Measurements from ENCODE around the gene CEP295NL.
"Not testable (repeated sequence)": the region's sequence is repeated elsewhere in the genome, so short reads cannot be mapped to it uniquely, and the experiment has no call there.

CEP295NL gene

GRCh38 chr17:78908426-78908825 lies 5.4 kb upstream of the CEP295NL start:
- TF ChIP-seq, protein P1, sequence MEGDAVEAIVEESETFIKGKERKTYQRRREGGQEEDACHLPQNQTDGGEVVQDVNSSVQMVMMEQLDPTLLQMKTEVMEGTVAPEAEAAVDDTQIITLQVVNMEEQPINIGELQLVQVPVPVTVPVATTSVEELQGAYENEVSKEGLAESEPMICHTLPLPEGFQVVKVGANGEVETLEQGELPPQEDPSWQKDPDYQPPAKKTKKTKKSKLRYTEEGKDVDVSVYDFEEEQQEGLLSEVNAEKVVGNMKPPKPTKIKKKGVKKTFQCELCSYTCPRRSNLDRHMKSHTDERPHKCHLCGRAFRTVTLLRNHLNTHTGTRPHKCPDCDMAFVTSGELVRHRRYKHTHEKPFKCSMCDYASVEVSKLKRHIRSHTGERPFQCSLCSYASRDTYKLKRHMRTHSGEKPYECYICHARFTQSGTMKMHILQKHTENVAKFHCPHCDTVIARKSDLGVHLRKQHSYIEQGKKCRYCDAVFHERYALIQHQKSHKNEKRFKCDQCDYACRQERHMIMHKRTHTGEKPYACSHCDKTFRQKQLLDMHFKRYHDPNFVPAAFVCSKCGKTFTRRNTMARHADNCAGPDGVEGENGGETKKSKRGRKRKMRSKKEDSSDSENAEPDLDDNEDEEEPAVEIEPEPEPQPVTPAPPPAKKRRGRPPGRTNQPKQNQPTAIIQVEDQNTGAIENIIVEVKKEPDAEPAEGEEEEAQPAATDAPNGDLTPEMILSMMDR (conservative IDR thresholded peaks at IDR 0.05; ENCODE audit: low read depth) = no peak
- DNase-seq (ENCODE audit: low spot score) = no peak
- ChIA-PET POLR2A (ENCODE audit: low non-redundant PET) (no interaction called here), CTCF (interaction anchor here (0.6 kb wide), 1 partner anchor 14 kb away, joined by 4 read pairs; no protein-coding TSS in a partner anchor)
- peak overlapping the region; percentile 56 for H3K27ac ChIP-seq

GRCh38 chr17:78905541-78905940 lies 2.5 kb upstream of the CEP295NL start:
- DNase-seq (ENCODE audit: low spot score) = no peak
- TF ChIP-seq, protein P1 (conservative IDR thresholded peaks at IDR 0.05; ENCODE audit: low read depth) = no peak
- ChIA-PET CTCF (no interaction called here), POLR2A (ENCODE audit: low non-redundant PET) (interaction anchor here (0.5 kb wide), 1 partner anchor 12 kb away, joined by 4 read pairs; no protein-coding TSS in a partner anchor)
- H3K27ac ChIP-seq = peak overlapping the region; percentile 33; the same call in 1 of the 2 replicates

DNA sequence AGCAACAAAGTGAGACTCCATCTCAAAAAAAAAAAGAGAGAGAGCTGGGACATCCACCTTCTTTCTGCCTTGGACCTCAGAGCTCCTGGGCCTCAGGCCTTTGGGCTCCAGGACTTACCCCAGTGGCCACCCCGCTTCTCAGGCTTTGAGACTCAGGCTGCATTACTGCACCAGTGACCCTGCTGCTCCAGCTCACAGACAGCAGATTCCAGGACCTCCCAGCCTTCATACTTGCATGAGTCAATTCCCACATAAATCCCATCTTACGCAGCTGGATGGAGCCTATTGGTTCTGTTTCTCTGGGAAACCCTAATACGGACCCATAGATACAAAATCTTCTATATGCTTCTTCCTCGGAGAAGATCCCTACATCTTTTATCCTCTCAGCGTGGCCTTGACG lies 2.1 kb upstream of the CEP295NL start:
- ChIA-PET POLR2A (ENCODE audit: low non-redundant PET) (interaction anchor here (0.5 kb wide), 1 partner anchor 13 kb away, joined by 4 read pairs; no protein-coding TSS in a partner anchor), CTCF (no interaction called here)
- TF ChIP-seq, protein P1 (conservative IDR thresholded peaks at IDR 0.05; ENCODE audit: low read depth) = no peak
- H3K27ac ChIP-seq = peak overlapping the region; percentile 33
- DNase-seq (ENCODE audit: low spot score) = no peak

DNA sequence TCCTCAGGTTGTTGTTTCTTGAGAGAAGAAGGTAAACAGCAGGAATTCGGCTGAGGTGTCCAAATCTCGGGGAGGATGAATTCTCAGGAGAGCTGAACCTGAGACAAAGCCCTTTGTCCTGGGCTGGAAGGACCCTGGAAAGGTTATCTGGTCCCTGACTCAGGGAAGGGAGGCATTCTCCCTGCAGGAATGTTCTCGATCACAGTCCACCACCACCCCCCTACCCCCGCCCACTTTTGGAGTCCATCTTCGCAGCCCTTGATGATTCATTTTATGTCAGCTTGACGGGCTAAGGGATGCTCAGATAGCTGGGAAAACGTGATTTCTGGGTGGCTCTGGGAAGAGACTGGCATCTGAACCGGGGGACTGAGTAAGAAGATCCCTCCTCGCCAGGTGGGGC lies 1.4 kb upstream of the CEP295NL start:
- CTCF ChIA-PET = interaction anchor here (0.6 kb wide), 1 partner anchor 179 kb away, joined by 3 read pairs; no protein-coding TSS in a partner anchor
- DNase-seq (ENCODE audit: low spot score) = no peak
- POLR2A ChIA-PET (ENCODE audit: low non-redundant PET) = no interaction called here
- H3K27ac ChIP-seq = peak overlapping the region; percentile 33
- TF ChIP-seq, protein P1 (conservative IDR thresholded peaks at IDR 0.05; ENCODE audit: low read depth) = no peak

GRCh38 chr17:78902231-78902630 lies 770 bp downstream of the CEP295NL start:
- CTCF ChIA-PET = interaction anchor here (1.4 kb wide), 1 partner anchor 37 kb away, joined by 4 read pairs; no protein-coding TSS in a partner anchor
- H3K27ac ChIP-seq = peak overlapping the region; percentile 20
- DNase-seq (ENCODE audit: low spot score); POLR2A ChIA-PET (ENCODE audit: low non-redundant PET): not testable (repeated sequence)

DNA sequence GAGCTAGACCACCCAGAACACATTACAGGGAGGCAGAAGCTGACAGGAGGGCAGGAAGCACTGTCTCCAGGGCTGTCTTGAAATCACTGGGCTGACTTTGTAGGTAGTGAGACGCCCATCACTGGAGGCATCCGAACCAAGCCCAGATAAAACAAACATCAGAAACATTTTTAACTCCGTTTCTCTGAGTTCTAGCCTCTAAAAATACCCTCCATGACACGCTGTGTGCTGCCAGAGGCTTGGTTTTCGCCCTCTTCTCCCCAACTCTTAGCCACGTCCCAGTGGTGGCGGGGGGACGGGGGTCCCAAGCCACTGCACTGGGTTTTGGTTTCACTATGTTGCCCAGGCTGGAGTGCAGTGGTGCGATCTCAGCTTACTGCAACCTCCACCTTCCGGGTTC lies 1.2 kb downstream of the CEP295NL start:
- TF ChIP-seq, protein P1 (conservative IDR thresholded peaks at IDR 0.05; ENCODE audit: low read depth) = no peak
- CTCF ChIA-PET = no interaction called here
- H3K27ac ChIP-seq = peak overlapping the region; percentile 20
- POLR2A ChIA-PET (ENCODE audit: low non-redundant PET) = no interaction called here
- no peak for DNase-seq (ENCODE audit: low spot score)

DNA sequence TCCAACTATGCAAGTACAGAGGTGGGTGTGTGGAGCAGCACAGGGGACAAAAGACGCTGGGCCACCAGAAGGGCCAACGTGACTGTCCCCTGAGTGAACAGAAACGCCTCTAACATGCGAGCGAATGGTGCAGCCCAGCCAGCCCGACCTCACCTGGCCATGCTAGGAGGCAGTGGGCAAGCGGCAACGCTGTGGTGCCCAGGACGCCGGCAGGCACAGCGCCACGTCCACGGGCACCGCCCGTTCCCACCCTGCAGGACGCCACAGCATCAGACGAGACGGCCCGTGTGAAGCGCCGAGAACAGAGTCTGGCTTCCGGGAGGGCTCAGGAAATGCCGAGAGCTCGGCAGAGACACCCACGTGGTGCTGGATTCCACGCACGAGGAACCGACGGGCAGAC lies 2.2 kb downstream of the CEP295NL start:
- DNase-seq (ENCODE audit: low spot score) = no peak
- TF ChIP-seq, protein P1 (conservative IDR thresholded peaks at IDR 0.05; ENCODE audit: low read depth) = no peak
- ChIA-PET POLR2A (ENCODE audit: low non-redundant PET) (no interaction called here), CTCF (interaction anchor here (1.1 kb wide), 1 partner anchor 35 kb away, joined by 3 read pairs; no protein-coding TSS in a partner anchor)
- peak overlapping the region; percentile 4; the same call in 1 of the 2 replicates for H3K27ac ChIP-seq
